CD1c-positive myeloid dendritic cell (primary cell): ENCODE results near the gene CAMK1D.

Experiments
- DNase-seq: peaks from one replicate; pipeline ENCODE4 v3.0.0-alpha.2; 2016; ENCODE audit errors: extremely low spot score

Gene CAMK1D

DNA sequence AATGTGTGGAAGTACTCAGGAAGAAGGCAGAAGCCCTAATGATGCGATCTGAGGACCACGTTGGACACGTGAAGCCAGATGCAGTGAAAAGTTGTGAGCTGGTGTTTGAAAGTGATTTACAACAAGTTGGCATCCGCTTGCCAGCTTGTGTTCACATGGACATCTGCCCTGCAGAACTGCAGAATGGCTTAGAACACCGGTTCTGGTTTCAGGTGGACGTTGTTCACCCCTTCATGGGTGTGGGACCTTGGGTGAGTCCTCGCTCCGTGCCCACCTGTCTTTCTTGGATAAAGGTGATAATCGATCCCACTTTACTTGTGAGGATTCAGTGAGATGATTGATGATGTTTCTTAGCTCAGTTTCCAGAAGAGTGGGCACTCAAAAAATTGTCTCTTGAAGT, 53.8 kb downstream of the CAMK1D start:
- no peak for DNase-seq

GRCh38 chr10:12405342-12406320, 56.3 kb downstream of the CAMK1D start:
- no peak for DNase-seq

DNA sequence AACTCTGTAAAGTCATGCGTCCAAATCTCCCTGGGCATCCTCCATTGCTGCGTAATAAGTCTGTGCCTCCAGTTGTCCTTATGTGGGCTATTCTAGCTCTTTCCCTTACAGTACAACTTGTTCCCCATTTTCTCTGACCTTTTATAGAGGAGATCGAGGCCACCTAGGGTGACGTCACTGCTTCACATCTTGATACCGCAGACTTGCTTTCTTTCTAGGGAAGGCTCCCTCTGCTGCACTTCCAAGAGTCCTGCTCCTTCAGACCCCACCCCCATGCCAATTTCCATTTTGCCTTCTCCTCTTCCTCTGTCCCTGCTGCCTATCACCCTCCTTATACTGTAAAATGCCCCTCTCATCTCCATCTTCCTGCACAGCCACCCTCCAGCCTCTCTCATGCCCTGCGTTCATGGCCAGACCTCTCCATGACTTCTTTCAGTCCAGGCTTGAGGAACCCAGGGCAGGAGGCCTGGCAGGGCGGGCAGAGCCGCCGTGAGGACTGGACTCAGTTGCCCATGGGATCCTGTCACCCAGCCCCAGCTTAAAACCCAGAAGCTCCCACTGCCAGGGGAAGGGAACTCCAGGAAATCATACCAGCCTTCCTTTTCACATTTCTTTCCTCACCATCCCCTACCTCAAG, 57.5 kb downstream of the CAMK1D start:
- DNase-seq: no peak

- DNase-seq: no peak
These were observed 59.1 kb downstream of the CAMK1D start for GRCh38 chr10:12408472-12408871.

- DNase-seq: no peak
These were observed 59.8 kb downstream of the CAMK1D start for GRCh38 chr10:12409161-12409560.

- no peak for DNase-seq
These were observed 60.3 kb downstream of the CAMK1D start for GRCh38 chr10:12409613-12410012.

DNA sequence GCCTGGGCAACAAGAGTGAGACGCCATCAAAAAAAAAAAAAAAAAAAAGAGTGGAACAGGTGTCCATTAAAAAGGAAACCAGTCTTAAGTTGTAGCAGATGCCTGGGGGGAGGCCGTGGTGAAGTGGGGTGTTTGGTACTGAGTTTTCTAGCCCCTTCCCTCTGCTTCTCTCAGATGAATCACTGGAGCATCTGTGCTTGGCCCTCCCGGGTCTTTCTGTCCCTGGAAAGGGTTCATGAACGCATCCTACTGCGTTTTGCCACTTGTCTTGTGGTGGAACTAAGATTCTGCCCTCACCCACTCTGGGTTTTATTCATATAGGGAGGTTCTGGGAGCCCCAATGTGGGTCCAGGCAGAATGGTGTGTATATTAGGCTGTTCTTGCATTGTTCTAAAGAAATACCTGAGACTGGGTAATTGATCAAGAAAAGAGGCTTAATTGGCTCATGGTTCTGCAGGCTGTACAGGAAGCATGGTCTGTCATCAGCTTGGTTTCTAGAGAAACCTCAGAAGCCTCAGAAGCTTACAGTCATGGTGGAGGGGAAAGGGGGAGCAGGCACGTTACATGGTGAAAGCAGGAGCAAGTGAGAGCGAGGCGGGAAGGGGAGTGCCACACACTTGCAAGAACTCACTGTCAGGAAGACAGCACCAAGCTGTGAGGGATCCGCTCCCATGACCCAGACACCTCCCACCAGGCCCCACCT, 63.5 kb downstream of the CAMK1D start:
- DNase-seq: no peak

GRCh38 chr10:12413369-12413711, 64.0 kb downstream of the CAMK1D start:
- DNase-seq: no peak

DNA sequence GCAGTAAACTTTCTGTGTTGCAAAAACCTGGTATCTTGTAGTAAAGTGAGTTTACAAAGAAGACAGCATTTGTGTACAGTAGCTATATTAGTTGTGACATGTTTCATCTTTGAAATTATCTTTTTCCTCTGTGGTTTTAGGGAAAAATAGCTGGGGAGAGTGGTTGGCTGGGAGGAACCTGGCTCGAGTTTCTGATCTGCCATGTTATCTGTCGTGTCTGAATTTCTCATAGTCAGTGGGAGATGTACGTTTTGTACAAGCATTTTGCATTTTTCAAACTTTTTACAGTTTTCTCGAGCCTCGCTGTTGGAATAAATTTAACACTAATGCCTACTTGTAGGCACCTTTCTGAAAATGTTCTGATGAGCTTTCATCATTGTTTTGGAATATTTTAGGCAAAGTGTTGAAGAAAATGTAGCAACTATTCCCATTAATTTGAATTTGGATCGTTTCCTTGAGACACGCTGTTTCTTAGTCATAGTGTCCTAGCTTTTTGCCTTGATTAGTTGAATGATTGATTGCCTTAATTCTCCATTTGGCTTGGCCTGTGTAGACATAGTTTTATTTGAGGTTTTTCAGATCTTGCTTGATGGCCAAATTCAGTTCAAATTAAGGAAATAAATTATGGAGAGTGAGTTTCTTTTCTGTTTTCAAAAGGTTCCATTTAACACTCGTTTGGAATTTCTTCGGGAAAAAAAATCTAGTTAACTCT, 65.1 kb downstream of the CAMK1D start:
- DNase-seq: no peak

GRCh38 chr10:12416344-12417050, 67.2 kb downstream of the CAMK1D start:
- DNase-seq: no peak

- no peak for DNase-seq
These were observed 68.0 kb downstream of the CAMK1D start for GRCh38 chr10:12417331-12417730.

DNA sequence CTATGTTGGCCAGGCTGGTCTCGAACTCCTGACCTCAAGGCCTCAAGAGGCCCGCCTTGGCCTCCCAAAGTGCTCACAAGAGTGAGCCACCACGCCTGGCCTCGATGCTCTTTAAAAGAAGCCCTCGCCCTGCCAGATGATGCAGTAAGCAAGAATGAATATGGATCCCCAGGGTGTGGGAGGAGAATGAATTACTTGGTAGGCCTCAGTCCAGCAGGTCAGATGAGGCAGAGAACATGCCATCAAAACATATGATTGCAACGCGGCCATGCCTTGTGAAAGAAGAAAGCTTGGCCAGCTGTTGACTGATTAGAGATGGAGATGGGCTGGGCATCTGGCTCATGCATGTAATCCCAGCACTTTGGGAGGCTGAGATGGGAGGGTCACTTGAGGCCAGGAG, 68.7 kb downstream of the CAMK1D start:
- no peak for DNase-seq

DNA sequence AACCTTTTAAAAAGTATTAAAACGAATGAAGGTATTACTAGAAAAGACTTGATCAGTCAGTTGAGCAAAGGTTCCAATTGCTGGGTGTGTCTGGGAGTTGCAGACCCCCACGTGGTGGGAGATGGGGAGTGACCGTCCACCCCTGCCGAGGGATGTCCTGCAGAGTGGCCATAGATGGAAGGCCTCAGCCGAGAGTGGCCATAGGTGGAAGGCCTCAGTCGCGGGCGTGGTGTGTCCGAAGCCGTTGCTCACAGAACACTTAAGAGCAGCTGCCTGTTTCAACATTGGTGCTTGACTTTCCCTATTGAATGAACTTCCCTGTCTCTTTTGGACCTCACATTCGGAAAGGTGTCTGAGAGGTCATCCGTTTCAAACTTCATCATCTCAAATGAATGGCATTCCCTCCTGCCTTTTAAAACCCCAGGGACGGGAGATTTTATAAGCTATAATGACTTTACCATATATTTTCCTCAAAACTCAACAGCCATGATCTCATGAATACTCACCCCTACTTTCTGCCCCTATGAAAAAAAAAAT, 69.4 kb downstream of the CAMK1D start:
- DNase-seq: no peak

- peak; percentile 7 for DNase-seq
These were observed 70.0 kb downstream of the CAMK1D start for GRCh38 chr10:12419262-12419847.

DNA sequence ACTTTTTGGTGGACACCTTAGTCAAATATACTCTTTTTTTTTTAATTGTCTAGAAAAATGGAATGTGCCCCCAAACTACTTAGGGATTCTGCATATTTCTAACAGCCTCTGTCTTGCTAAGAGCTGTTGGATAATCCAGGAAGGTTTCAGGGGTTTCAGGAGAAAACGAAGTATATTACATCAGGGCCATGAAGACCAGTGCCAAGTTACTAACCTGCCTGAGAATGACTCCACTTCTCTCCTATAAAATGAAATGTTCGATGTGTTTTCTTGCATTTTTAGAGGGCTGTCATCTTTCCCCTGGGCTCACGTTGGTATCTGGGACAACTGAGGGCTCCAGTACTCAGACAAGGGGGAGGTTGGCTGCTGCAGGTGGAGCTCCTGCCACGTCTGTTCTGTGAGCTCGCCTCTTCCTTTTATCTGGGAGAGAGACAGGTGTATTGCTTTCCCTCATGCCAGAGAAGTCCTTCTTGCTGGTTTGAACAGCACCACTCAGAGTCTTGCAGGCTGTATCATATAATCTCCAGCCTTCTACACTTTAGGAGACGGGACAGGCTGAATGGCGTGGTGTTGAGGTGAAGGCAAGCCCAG, 71.3 kb downstream of the CAMK1D start:
- DNase-seq: no peak

DNA sequence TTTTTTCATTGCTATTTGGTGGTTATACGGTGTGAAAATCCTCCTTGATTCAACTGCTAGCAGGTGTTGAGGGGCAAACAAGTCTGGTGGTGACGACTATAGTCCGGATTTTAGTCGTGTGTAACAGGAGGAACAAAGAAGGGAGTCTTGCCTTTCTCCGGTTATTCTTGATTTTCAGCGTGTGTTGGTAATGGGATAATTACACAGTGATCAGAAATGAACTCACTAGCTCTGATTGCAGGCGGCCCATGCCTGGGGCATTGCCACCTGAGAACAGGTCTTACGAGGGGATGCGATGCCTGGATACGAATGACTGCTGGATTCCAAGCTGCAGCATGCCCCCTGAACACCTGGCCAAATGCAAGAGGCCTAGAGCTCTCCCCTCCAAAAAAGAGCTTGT, 72.8 kb downstream of the CAMK1D start:
- no peak for DNase-seq

DNA sequence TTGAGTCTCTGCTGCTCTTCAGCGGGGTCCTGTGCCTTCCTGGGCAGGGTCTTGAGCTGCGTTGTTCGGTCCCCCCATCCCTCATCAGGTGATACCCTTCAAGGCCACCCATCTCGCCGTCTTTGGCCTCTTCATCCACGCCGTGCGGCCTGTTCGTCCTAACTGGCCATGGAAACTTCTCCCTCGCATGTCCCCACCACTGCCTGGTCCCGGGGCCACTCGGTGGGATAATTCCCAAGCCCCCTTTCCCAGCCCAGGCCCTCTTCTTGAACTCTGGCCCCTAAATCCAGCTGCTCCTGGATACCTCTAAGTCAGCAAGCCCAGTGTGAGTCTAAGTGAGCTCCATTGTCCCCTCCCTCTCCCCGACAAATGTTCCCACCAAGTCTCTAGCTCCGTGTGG, 74.5 kb downstream of the CAMK1D start:
- no peak for DNase-seq

DNA sequence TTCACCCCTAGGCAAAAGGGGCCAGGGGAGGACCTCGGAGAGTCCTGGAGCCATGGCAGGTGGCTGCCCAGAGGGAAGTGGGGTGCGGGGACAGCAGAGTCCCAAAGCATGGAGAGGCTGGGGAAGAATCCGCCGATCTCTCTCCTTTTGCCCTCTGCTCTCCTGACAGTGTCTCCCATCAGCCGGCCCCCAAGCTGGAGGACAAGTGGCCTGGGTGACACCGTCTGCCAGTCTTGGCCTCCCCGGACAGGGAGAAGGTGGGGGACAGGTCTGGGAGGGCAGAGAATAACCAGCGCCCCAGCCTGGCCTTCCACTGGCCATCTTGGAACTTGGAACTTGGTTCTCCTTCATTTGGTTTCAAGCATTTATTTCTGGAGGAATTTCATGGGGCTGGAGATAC, 77.9 kb downstream of the CAMK1D start:
- DNase-seq: no peak

DNA sequence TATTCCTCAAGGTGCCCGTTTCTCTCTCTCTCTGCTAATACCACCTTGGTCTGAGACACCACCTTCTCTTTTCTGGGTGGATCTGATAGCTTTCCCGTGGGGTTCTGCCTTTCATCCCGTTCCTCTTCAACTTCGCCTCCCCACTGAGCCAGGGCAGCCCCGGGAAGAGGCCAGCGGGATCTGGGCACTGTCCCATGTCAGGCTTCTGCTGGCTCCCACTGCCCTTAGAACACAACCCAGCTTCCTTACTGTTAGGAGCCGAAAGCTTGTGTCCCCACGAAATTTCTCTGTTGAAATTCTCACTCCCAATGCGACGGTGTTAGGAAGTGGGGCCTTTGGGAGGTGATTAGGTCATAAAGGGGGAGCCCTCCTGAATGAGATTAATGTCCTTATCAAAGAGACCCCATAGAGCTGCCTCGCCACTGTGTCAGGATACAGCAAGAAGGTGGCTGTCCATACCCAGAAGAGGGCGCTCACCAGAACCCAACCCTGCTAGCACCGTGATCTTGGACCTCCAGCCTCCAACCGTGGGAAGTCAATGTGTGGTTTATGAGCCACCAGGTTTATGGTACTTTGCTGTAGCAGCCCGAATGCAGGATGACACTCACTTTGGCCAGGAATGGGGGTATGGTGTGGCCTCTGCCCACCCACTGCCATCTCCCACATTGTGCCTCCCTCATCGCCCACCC, 79.2 kb downstream of the CAMK1D start:
- no peak for DNase-seq
